ENCODE measurements around the gene TBC1D2B. TPM values are rescaled to one million over a fixed set of nuclear protein-coding genes. Genes with fewer than 3 reads are reported as not detected.

Gene TBC1D2B
- total RNA-seq, 1 experiment from 2014 or later: 17.6 TPM

GRCh38 chr15:77945566-77945965 lies 131.9 kb downstream of the TBC1D2B start:
- Histone ChIP-seq H3K4me2 (ENCODE audit: insufficient read depth, insufficient read length, low read length) (no peak overlapping the region), H3K4ac (ENCODE audit: low read depth, low read length) (no peak overlapping the region), H3K9me3 (ENCODE audit: control insufficient read depth, low read depth, low read length) (no peaks in the 10 kb centered on the region), H3T11ph (ENCODE audit: low read length) (no peak overlapping the region), H3K56ac (ENCODE audit: insufficient read length, low read depth, low read length) (no peak overlapping the region), H3K4me1 (ENCODE audit: insufficient read depth, low read length) (no peaks in the 10 kb centered on the region; the same call in 1 of the 2 replicates), H3K23me2 (ENCODE audit: insufficient read length, low read depth, low read length, poor library complexity, severe bottlenecking) (peaks cover 5% of the 10 kb centered on the region), H3K23ac (ENCODE audit: insufficient read length, low read depth, low read length) (no peak overlapping the region), H3K27ac (ENCODE audit: insufficient read length, low read depth, low read length) (no peak overlapping the region), H4K8ac (replicated peaks; ENCODE audit: insufficient read length, low read depth, low read length) (no peak overlapping the region), H3K27me3 (ENCODE audit: insufficient read depth, low read length) (no peaks in the 10 kb centered on the region), H2BK15ac (ENCODE audit: low read depth, low read length) (no peak overlapping the region), H3K14ac (ENCODE audit: insufficient read depth, low read length) (no peak overlapping the region), H2BK20ac (ENCODE audit: low read depth, low read length, poor library complexity, severe bottlenecking) (no peak overlapping the region), H4K5ac (ENCODE audit: insufficient read length, low read depth, low read length) (no peak overlapping the region), H2AK5ac (ENCODE audit: insufficient read length, low read length) (no peak overlapping the region), H3K18ac (ENCODE audit: insufficient read length, low read depth, low read length) (no peak overlapping the region), H2BK5ac (ENCODE audit: insufficient read length, low read length) (no peak overlapping the region), H3K79me1 (ENCODE audit: insufficient read depth, low read depth, low read length, poor library complexity, severe bottlenecking) (no peaks in the 10 kb centered on the region), H2BK12ac (ENCODE audit: insufficient read length, low read depth, low read length) (no peak overlapping the region), H2AFZ (ENCODE audit: low read length) (no peak overlapping the region), H3K9ac (ENCODE audit: extremely low read depth, insufficient read length, low read length) (no peak overlapping the region), H4K91ac (ENCODE audit: insufficient read length, low read depth, low read length) (no peak overlapping the region), H2BK120ac (ENCODE audit: low read depth, low read length, poor library complexity, severe bottlenecking) (no peak overlapping the region), H4K20me1 (ENCODE audit: control insufficient read depth, insufficient read depth, insufficient read length) (no peaks in the 10 kb centered on the region), H3K79me2 (ENCODE audit: insufficient read depth, low read length) (no peaks in the 10 kb centered on the region)
- TF ChIP-seq CTCF (conservative IDR thresholded peaks at IDR 0.05): no peak
- Mint-ChIP-seq H3K4me1 (peaks cover 16 to 21% of the 10 kb centered on the region in 2 experiments), H3K4me3 (no peak overlapping the region), H3K27ac (no peak overlapping the region), H3K36me3 (ENCODE audit: insufficient read depth in 1 of 3, low read depth in 3 of 3) (no peaks in the 10 kb centered on the region), H3K27me3 (ENCODE audit: low read depth) (peaks cover 5% of the 10 kb centered on the region), H3K9me3 (no peaks in the 10 kb centered on the region)
- no CpG with 5 or more reads among the region's 2 CpGs for WGBS (ENCODE audit: extremely low coverage, insufficient read length, low lambda C conversion rate)
- DNase-seq: no peak

Other genes with a start within 250 kb of the TBC1D2B start
- not detected in 2 replicates for gene SH2D7, start 14.8 kb upstream of the TBC1D2B start, total RNA-seq (2021)
- gene CIB2, start 53.7 kb upstream of the TBC1D2B start, total RNA-seq (2021): 37.1 and 43.2 TPM in 2 replicates
- gene IDH3A, start 71.7 kb upstream of the TBC1D2B start, total RNA-seq (2021): 38.9 and 40.2 TPM in 2 replicates
- 2.2 and 3.2 TPM in 2 replicates for gene ACSBG1, start 156.9 kb upstream of the TBC1D2B start, total RNA-seq (2021)
- 0.13 and 0.35 TPM in 2 replicates for gene DNAJA4, start 186.9 kb upstream of the TBC1D2B start, total RNA-seq (2021)
- 43.8 and 45.6 TPM in 2 replicates for gene SKIC8, start 221.9 kb upstream of the TBC1D2B start, total RNA-seq (2021)

All from H9 (cell line).